GM12891 (cell line): Measurements from ENCODE around the gene IL33.

Experiments
- DNase-seq: peaks from one replicate; pipeline ENCODE4 v3.0.0; 2011; ENCODE audit warnings: low spot score; ENCODE audit not compliant: insufficient read length
- FAIRE-seq: peaks from 2 replicates; lab custom pipeline; 2011; peaks lifted over from hg19 to GRCh38; lab: Jason Lieb, UNC
- PAX5 ChIP-seq: IDR thresholded peaks from 2 replicates; pipeline ENCODE4 v1.6.1; 2011; ENCODE audit warnings: low read length, moderate library complexity, mild to moderate bottlenecking; ENCODE audit not compliant: insufficient read depth, severe bottlenecking
- POLR2A ChIP-seq: IDR thresholded peaks from 2 replicates; pipeline ENCODE4 v1.6.1; 2011; ENCODE audit warnings: low read depth, low read length, control low read depth
- POLR2AphosphoS5 ChIP-seq: IDR thresholded peaks from 2 replicates; pipeline ENCODE4 v1.6.1; 2011; ENCODE audit warnings: low read depth, low read length, control low read depth
- POU2F2 ChIP-seq: IDR thresholded peaks from 2 replicates; pipeline ENCODE4 v1.6.1; 2011; ENCODE audit warnings: low read depth, mild to moderate bottlenecking, control low read depth, low read length, moderate library complexity
- SPI1 ChIP-seq: IDR thresholded peaks from 2 replicates; pipeline ENCODE4 v1.6.1; 2011; ENCODE audit warnings: low read depth, low read length, control low read depth
- TAF1 ChIP-seq: IDR thresholded peaks from 2 replicates; pipeline ENCODE4 v1.6.1; 2011; ENCODE audit warnings: low read depth, low read length, control low read depth

Gene IL33

GRCh38 chr9:6230037-6230780, 14.6 kb downstream of the IL33 start:
- DNase-seq (no peak), FAIRE-seq (no peak)
- no peak for TF ChIP-seq PAX5
- no peak for TF ChIP-seq TAF1
- TF ChIP-seq POLR2AphosphoS5: no peak
- TF ChIP-seq POU2F2: no peak
- no peak for TF ChIP-seq POLR2A

- DNase-seq (no peak), FAIRE-seq (no peak)
- TF ChIP-seq POU2F2 (no peak), POLR2AphosphoS5 (no peak), TAF1 (no peak)
Measured at GRCh38 chr9:6232336-6232945, 16.8 kb downstream of the IL33 start.

- FAIRE-seq: no peak
- TF ChIP-seq SPI1: no peak
- TF ChIP-seq POLR2AphosphoS5: no peak
- TF ChIP-seq POU2F2: no peak
- no peak for TF ChIP-seq PAX5
- TF ChIP-seq TAF1: no peak
- no peak for TF ChIP-seq POLR2A
- no peak for DNase-seq
Measured at GRCh38 chr9:6234014-6234413, 18.4 kb downstream of the IL33 start.

GRCh38 chr9:6237267-6237666, 21.7 kb downstream of the IL33 start:
- DNase-seq (no peak), FAIRE-seq (no peak)
- no peak for TF ChIP-seq POU2F2
- TF ChIP-seq POLR2AphosphoS5: no peak
- TF ChIP-seq TAF1: no peak
- TF ChIP-seq SPI1: no peak
- no peak for TF ChIP-seq PAX5
- TF ChIP-seq POLR2A: no peak

DNA sequence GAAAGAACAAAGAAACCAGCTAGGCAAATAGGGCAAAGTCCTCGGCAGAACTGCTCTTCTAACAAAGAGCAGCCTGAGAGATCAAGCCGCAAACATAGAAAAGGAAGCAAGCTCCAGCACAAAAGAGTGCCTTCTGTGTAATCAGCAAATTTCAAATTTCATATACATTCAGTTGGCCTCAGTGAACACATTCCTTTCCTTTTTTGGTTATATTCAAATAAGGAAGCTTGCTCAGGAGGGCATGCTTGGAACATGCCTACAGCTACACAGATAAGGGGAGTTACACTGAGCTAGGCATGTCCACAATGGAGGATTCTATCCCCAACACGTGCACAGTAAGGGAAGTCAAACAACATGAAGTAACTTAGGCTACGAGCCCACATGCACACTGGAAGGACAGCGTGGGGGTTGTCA, 23.4 kb downstream of the IL33 start:
- TF ChIP-seq POU2F2 (no peak), TAF1 (no peak), POLR2A (no peak)
- FAIRE-seq: no peak
- DNase-seq: no peak

DNA sequence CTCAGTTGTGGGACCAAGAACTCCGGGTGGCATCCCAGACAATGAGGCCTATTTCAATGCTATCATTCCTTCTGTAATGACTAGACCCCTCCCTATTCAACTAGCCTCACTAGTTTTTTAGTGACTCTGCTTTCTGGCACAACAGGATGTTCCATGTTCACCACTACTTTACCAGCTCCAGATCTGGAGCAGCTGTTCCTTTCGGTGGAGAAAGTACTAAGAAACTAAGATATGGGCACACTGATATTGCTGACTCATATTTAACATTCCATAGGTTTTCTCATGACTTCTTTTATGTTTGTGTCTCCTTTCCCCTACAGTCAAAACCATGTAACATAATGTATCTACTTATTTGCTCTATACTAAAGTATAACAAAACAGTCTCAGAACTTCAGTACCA, 24.1 kb downstream of the IL33 start:
- FAIRE-seq (no peak), DNase-seq (no peak)
- no peak for TF ChIP-seq PAX5
- TF ChIP-seq POLR2A: no peak
- TF ChIP-seq TAF1: no peak
- no peak for TF ChIP-seq POLR2AphosphoS5

DNA sequence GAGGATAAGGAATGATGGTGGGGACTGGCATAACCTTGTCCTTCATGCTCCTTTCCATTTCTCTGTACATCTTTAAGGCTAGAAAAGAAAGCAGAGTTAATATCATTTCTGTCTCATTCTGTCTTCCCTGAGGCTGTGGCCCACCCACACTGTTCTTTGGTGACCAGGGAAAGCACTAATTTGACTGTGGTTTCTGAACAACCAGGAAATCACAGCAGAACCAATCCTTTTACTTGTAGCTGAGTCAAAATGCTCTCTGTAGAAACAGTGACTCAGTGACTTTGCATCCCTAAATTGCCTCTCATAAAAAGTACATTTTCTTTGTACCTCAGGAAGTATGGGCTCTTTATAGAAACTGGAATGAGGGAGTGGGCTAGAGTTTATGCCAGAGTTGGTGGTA, 28.1 kb downstream of the IL33 start:
- no peak for TF ChIP-seq POU2F2
- no peak for TF ChIP-seq TAF1
- TF ChIP-seq PAX5: no peak
- no peak for TF ChIP-seq POLR2A
- no peak for TF ChIP-seq SPI1
- TF ChIP-seq POLR2AphosphoS5: no peak
- DNase-seq: peak; percentile 5
- FAIRE-seq: peak; percentile 48

GRCh38 chr9:6247266-6247665, 31.7 kb downstream of the IL33 start:
- DNase-seq: no peak
- TF ChIP-seq POU2F2 (no peak), POLR2AphosphoS5 (no peak), SPI1 (no peak), PAX5 (no peak), POLR2A (no peak), TAF1 (no peak)
- FAIRE-seq: no peak

- TF ChIP-seq POU2F2: no peak
- TF ChIP-seq PAX5: no peak
- no peak for TF ChIP-seq SPI1
- no peak for TF ChIP-seq POLR2A
- TF ChIP-seq TAF1: no peak
- DNase-seq (no peak), FAIRE-seq (no peak)
Measured at GRCh38 chr9:6268826-6269397, 53.3 kb downstream of the IL33 start.
